Smooth muscle cell (in vitro differentiated cells): ENCODE data around the gene SNAI3. TPM values are rescaled to one million over a fixed set of nuclear protein-coding genes. Genes with fewer than 3 reads are reported as not detected.

ENCODE experiments used
- DNase-seq: peaks from one replicate; lab custom pipeline; 2025; ENCODE audit not compliant: unreplicated experiment; lab: John Stamatoyannopoulos, UW
- H2AFZ ChIP-seq: fragments of 200-600 bp; sonication (generic); 2 replicates; pipeline ENCODE4 v1.6.0; 2016; ENCODE audit warnings: antibody characterized with exemption, low read depth, mild to moderate bottlenecking
- H3F3A ChIP-seq: fragments of 200-600 bp; sonication (generic); 2 replicates; pipeline ENCODE4 v1.6.0; 2017; ENCODE audit warnings: antibody characterized with exemption, low read depth
- H3K27ac ChIP-seq: fragments of 200-600 bp; sonication (generic); 2 replicates; pipeline ENCODE4 v1.5.1; 2016; ENCODE audit warnings: low read depth, mild to moderate bottlenecking
- H3K27me3 ChIP-seq: fragments of 200-600 bp; sonication (generic); 2 replicates; pipeline ENCODE4 v1.6.1; 2016; ENCODE audit warnings: low read depth, mild to moderate bottlenecking
- H3K36me3 ChIP-seq: fragments of 200-600 bp; sonication (generic); 2 replicates; pipeline ENCODE4 v1.5.1; 2016; ENCODE audit warnings: low read depth
- H3K4me1 ChIP-seq: fragments of 200-600 bp; sonication (generic); 2 replicates; pipeline ENCODE4 v1.5.1; 2016; ENCODE audit warnings: low read depth
- H3K4me2 ChIP-seq: fragments of 200-600 bp; sonication (generic); 2 replicates; pipeline ENCODE4 v1.6.0; 2016; ENCODE audit warnings: mild to moderate bottlenecking
- H3K4me3 ChIP-seq: fragments of 200-600 bp; sonication (generic); 2 replicates; pipeline ENCODE4 v1.5.1; 2016; ENCODE audit warnings: mild to moderate bottlenecking
- H3K79me2 ChIP-seq: fragments of 200-600 bp; sonication (generic); 2 replicates; pipeline ENCODE4 v1.6.0; 2016; ENCODE audit warnings: low read depth, mild to moderate bottlenecking
- H3K9ac ChIP-seq: fragments of 200-600 bp; sonication (generic); 2 replicates; pipeline ENCODE4 v1.6.0; 2016; ENCODE audit warnings: low read depth
- H3K9me3 ChIP-seq: fragments of 200-600 bp; sonication (generic); replicated peaks from 2 replicates; pipeline ENCODE4 v1.5.1; 2016; ENCODE audit warnings: low read depth
- H4K20me1 ChIP-seq: fragments of 200-600 bp; sonication (generic); 2 replicates; pipeline ENCODE4 v1.6.0; 2016; ENCODE audit warnings: low read depth
- WGBS: methylation state at CpG from one replicate; pipeline ENCODE4 v1.1.7; 2016; ENCODE audit warnings: low lambda C conversion rate; 5-methylcytosine and 5-hydroxymethylcytosine counted together
- polyA plus RNA-seq: library from polyadenylated mRNA; unstranded; fragments of >200 nt; fragmentation: Nextera tagmentation; extraction: Ambion mirVana; gene quantifications from 2 replicates; pipeline ENCODE4 v1.2.1, GENCODE V29; 2016
- total RNA-seq: library from RNA; depleted of rRNA; stranded (reverse); fragments of >200 nt; gene quantifications from 2 replicates; pipeline ENCODE4 v1.2.3, GENCODE V29; 2014
- TF ChIP-seq, protein P1 (sequence below): fragments of 200-600 bp; sonication (generic); IDR thresholded peaks from 2 replicates; pipeline ENCODE4 v1.5.1; 2017; ENCODE audit warnings: borderline replicate concordance, mild to moderate bottlenecking, antibody characterized with exemption; ENCODE audit not compliant: insufficient read depth, poor library complexity, severe bottlenecking

SNAI3 gene
- total and polyA plus RNA-seq, 2 experiments from 2014 or later, result 0.22 to 1.4 TPM

DNA sequence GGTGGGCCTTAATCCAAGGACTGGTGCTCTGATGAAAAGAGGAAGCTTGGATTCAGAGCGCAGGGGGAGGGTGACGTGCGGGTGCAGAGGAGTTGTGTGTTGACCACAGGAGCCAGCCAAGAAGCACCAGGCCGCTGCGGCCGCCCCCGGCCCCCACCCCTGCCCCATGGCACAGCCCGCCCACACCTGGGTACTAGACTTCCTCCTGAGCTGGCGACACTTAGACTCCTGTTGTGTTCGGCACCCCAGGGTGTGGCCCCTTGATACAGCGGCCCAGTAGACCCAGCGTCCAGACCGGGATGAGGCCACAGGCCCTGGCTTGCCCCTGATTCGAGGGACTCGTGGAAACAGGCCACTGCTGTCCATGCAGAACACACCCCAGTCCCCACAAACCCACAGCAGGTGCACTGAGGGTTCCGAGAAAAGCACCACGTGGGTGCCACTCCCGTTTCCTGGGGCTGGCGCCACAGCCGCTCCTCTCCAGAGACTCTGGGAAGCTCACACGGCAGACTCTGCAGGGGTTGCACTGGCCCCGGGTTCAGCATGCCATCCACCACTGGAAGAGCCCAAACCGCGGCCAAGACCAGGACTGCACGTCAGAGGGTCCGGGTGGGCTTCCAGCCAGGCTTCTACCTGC is 5.7 kb upstream of the SNAI3 start:
- 92% methylated on average over 26 of the region's 26 CpGs for WGBS
- no peak overlapping the region for H3K9ac ChIP-seq
- TF ChIP-seq, protein P1, sequence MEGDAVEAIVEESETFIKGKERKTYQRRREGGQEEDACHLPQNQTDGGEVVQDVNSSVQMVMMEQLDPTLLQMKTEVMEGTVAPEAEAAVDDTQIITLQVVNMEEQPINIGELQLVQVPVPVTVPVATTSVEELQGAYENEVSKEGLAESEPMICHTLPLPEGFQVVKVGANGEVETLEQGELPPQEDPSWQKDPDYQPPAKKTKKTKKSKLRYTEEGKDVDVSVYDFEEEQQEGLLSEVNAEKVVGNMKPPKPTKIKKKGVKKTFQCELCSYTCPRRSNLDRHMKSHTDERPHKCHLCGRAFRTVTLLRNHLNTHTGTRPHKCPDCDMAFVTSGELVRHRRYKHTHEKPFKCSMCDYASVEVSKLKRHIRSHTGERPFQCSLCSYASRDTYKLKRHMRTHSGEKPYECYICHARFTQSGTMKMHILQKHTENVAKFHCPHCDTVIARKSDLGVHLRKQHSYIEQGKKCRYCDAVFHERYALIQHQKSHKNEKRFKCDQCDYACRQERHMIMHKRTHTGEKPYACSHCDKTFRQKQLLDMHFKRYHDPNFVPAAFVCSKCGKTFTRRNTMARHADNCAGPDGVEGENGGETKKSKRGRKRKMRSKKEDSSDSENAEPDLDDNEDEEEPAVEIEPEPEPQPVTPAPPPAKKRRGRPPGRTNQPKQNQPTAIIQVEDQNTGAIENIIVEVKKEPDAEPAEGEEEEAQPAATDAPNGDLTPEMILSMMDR, result no peak

DNA sequence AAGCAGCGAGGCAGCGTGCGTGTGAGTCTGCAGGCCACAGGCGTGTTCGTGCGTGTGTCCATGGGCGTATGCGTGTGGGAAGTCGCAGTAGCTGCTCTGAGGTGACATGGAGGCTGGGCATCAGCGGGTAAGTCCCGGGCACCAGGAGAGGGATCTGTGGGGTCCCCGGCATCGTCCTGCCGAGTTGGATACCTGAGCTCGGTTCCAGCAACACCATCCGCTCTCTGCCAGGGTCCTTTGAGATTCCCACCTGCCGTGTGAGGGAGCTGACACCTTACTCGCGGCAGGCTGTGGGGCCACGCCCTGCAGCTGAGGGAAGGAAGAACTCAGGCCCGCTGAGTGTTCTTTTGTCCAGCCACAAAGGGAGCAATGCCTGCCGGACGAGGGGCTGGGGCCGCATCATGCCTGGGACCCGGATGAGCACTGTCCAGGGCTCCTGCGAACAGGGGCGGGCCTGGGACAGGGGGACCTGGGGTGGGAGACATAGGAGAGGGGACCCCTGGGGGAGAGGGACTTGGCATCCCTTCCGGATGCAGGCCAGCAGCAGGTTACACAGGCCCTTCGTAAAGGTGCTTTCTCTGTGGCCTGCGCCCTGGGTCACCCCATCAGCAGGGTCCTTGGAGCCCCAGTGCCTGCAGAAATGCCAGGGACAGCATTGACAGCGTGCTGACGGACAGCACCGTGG is 5.0 kb upstream of the SNAI3 start:
- peaks cover 5% of the 10 kb centered on the region for H3K4me1 ChIP-seq
- no peak overlapping the region for H3K4me2 ChIP-seq
- DNase-seq, result no peak
- WGBS, result 91% methylated on average over 32 of the region's 33 CpGs
- no peaks in the 10 kb centered on the region for H3F3A ChIP-seq
- TF ChIP-seq, protein P1, result no peak
- H3K9ac ChIP-seq, result no peak overlapping the region
- no peaks in the 10 kb centered on the region for H3K36me3 ChIP-seq
- H3K9me3 ChIP-seq, result no peaks in the 10 kb centered on the region
- peaks cover 11% of the 10 kb centered on the region for H3K27me3 ChIP-seq
- H2AFZ ChIP-seq, result no peak overlapping the region
- no peaks in the 10 kb centered on the region for H4K20me1 ChIP-seq
- no peaks in the 10 kb centered on the region for H3K79me2 ChIP-seq
- H3K4me3 ChIP-seq, result no peak overlapping the region
- no peak overlapping the region for H3K27ac ChIP-seq

More for the DNA sequence above, 5.7 kb upstream of the SNAI3 start:
- H3K27ac ChIP-seq, result no peak overlapping the region
- H3K4me1 ChIP-seq, result peaks cover 5% of the 10 kb centered on the region
- no peak overlapping the region for H3K4me2 ChIP-seq
- H3K79me2 ChIP-seq, result no peaks in the 10 kb centered on the region
- no peaks in the 10 kb centered on the region for H3F3A ChIP-seq
- no peaks in the 10 kb centered on the region for H4K20me1 ChIP-seq
- no peak overlapping the region for H3K4me3 ChIP-seq
- no peaks in the 10 kb centered on the region for H3K9me3 ChIP-seq
- no peaks in the 10 kb centered on the region for H3K36me3 ChIP-seq
- no peak overlapping the region for H2AFZ ChIP-seq
- no peak for DNase-seq
- H3K27me3 ChIP-seq, result peaks cover 11% of the 10 kb centered on the region

DNA sequence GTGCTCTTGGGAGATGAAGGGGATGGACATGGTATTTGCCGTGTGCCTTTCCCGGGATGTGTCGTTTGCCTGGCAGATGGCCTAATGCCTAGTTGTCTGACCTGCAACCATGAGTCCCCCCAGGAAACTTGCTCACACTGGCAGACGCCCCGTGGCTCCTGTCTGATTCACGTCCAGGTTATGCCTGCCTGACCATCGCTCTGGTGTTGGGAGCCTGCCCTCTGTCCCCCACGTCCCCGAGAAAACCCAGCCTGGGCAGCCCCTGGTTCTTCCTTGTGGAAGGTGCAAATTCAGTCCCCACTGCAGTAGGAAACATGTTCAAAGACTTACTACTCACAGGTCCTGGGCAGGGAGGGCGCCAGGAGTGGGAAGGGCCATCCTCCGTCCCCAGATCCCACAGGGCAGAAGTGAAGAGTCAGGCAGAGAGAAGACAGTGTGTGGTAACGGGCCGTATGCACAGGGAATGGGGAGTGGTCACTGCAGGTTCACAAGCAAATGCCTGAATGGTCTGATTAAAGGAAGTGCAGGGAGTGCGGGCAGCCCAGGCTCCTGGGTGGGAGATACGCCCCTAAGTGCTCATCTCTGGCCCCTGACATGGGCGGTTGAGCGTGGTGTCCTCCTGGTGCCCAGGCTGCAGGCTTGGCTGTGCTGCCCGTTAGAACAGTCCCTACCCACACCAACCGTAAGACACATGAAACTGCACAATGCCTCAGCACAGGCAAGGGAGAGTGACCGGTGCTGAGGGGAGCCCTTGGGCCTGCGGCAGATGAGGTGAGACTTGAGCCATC is 4.2 kb upstream of the SNAI3 start:
- Histone ChIP-seq H4K20me1 (no peaks in the 10 kb centered on the region), H3K36me3 (no peaks in the 10 kb centered on the region), H3K79me2 (no peaks in the 10 kb centered on the region), H3K27me3 (peaks cover 19% of the 10 kb centered on the region), H3F3A (no peaks in the 10 kb centered on the region), H3K4me1 (peaks cover 10% of the 10 kb centered on the region), H3K9ac (no peak overlapping the region), H2AFZ (no peak overlapping the region), H3K9me3 (no peaks in the 10 kb centered on the region), H3K4me2 (no peak overlapping the region), H3K4me3 (no peak overlapping the region), H3K27ac (no peak overlapping the region)
- DNase-seq, result no peak
- 88% methylated on average over 19 of the region's 21 CpGs for WGBS
- TF ChIP-seq, protein P1, result no peak
